Measurements from ENCODE around the gene CCDC97. TPM values are rescaled to one million over a fixed set of nuclear protein-coding genes. Genes with fewer than 3 reads are reported as not detected.

CCDC97 gene
- total RNA-seq, 1 donor from 2014 or later = 30.3 TPM

DNA sequence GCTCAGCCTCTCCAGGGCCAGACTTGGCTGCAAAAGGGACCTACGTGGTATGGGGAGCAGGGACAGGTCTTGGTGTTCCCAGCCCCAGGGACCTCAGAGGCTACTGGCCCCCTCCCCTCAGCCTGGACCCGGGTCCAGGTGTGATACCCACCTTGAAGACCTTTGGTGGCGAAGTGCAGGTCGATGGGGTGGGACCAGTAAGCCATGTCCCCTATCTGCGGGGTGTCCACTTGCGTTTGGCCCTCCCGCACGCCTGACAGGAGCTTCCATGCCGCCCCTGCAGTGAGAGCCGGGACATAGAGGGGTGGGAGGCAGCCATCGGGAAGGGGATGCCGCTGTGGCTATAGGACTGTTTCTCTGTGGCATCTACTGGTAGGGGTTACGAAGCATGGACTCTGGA is 47.8 kb downstream of the CCDC97 start:
- DNase-seq (no peak), ATAC-seq (no peak)
- Histone ChIP-seq H3K4me3 (no peak overlapping the region), H3K36me3 (no peaks in the 10 kb centered on the region), H3K27me3 (ENCODE audit: low read depth) (no peaks in the 10 kb centered on the region), H3K9me3 (no peaks in the 10 kb centered on the region), H3K27ac (no peak overlapping the region), H3K4me1 (peaks cover 40% of the 10 kb centered on the region)
- TF ChIP-seq, protein P1, sequence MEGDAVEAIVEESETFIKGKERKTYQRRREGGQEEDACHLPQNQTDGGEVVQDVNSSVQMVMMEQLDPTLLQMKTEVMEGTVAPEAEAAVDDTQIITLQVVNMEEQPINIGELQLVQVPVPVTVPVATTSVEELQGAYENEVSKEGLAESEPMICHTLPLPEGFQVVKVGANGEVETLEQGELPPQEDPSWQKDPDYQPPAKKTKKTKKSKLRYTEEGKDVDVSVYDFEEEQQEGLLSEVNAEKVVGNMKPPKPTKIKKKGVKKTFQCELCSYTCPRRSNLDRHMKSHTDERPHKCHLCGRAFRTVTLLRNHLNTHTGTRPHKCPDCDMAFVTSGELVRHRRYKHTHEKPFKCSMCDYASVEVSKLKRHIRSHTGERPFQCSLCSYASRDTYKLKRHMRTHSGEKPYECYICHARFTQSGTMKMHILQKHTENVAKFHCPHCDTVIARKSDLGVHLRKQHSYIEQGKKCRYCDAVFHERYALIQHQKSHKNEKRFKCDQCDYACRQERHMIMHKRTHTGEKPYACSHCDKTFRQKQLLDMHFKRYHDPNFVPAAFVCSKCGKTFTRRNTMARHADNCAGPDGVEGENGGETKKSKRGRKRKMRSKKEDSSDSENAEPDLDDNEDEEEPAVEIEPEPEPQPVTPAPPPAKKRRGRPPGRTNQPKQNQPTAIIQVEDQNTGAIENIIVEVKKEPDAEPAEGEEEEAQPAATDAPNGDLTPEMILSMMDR (IDR thresholded peaks at IDR 0.05) = no peak
- intact Hi-C loops (cut with DNase I) = no loop called here

DNA sequence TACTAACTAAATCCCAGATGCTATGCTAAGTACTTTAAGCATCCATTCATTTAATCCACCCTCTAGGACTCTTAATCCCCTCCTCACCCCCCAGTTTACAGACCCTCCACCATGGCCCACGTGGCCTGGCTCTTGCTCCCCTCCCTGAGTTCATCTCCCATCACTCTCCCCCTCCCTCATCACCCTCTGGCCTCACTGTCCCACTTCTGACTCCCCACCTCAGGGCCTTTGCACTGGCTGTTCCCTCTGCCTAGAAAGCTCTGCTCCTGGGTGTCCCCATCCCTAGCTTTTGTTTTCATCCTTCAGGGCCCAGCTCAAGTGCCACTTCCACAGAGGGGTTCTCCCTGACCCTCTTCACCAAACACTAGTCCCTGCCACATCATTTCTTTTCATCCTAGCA is 49.8 kb downstream of the CCDC97 start:
- DNase-seq = no peak
- intact Hi-C loops (cut with DNase I) = no loop called here
- TF ChIP-seq, protein P1 (IDR thresholded peaks at IDR 0.05) = no peak

DNA sequence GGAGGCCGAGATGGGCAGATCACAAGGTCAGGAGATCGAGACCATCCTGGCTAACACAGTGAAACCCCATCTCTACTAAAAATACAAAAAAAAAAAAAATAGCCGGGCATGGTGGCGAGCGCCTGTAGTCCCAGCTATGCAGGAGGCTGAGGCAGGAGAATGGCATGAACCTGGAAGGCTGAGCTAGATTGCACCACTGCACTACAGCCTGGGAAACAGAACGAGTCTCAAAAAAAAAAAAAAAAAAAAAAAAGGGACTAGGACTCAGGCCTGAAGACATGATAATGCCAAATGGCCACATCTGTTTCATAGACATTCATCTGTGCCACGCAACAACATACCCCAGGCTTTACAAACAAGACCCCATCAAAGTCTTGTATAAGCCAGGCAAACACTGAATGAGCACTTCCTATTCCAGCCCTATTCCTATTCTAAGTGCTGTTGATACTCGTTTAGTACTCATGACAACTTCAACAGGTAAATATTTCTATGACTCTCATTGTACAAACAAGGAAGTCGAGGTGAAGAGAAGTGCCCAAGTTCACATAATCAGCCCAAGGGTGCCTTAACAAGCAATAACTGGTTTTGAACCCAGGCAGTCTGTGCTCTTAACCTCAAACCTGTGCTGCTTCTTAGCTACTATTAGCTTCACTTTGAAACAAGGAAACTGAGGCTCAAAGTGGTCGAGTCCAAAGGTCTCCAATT is 52.3 kb downstream of the CCDC97 start:
- Histone ChIP-seq H3K27me3 (ENCODE audit: low read depth) (no peaks in the 10 kb centered on the region), H3K4me3 (no peak overlapping the region), H3K27ac (peak overlapping the region; percentile 98), H3K36me3 (no peaks in the 10 kb centered on the region), H3K4me1 (peaks cover 33% of the 10 kb centered on the region), H3K9me3 (no peaks in the 10 kb centered on the region)
- TF ChIP-seq, protein P1 (IDR thresholded peaks at IDR 0.05) = no peak
- intact Hi-C loops (cut with DNase I) = no loop called here
- ATAC-seq (peak; percentile 41 to 74), DNase-seq (no peak)

More for the DNA sequence above, 49.8 kb downstream of the CCDC97 start:
- no peak overlapping the region for H3K4me3 ChIP-seq
- H3K36me3 ChIP-seq = no peaks in the 10 kb centered on the region
- no peaks in the 10 kb centered on the region for H3K9me3 ChIP-seq
- H3K27ac ChIP-seq = no peak overlapping the region
- no peak for ATAC-seq
- H3K27me3 ChIP-seq (ENCODE audit: low read depth) = no peaks in the 10 kb centered on the region
- peaks cover 42% of the 10 kb centered on the region for H3K4me1 ChIP-seq

- peak overlapping the region; percentile 68 for H3K4me3 ChIP-seq
- no peaks in the 10 kb centered on the region for H3K9me3 ChIP-seq
- H3K27ac ChIP-seq = peak overlapping the region; percentile 98
- peaks cover 40% of the 10 kb centered on the region for H3K4me1 ChIP-seq
- intact Hi-C loops (cut with DNase I) = no loop called here
- DNase-seq (no peak), ATAC-seq (no peak)
- no peaks in the 10 kb centered on the region for H3K27me3 ChIP-seq (ENCODE audit: low read depth)
- no peaks in the 10 kb centered on the region for H3K36me3 ChIP-seq
- TF ChIP-seq, protein P1 (IDR thresholded peaks at IDR 0.05) = no peak
Observed at GRCh38 chr19:41363371-41363752, 53.4 kb downstream of the CCDC97 start.

DNA sequence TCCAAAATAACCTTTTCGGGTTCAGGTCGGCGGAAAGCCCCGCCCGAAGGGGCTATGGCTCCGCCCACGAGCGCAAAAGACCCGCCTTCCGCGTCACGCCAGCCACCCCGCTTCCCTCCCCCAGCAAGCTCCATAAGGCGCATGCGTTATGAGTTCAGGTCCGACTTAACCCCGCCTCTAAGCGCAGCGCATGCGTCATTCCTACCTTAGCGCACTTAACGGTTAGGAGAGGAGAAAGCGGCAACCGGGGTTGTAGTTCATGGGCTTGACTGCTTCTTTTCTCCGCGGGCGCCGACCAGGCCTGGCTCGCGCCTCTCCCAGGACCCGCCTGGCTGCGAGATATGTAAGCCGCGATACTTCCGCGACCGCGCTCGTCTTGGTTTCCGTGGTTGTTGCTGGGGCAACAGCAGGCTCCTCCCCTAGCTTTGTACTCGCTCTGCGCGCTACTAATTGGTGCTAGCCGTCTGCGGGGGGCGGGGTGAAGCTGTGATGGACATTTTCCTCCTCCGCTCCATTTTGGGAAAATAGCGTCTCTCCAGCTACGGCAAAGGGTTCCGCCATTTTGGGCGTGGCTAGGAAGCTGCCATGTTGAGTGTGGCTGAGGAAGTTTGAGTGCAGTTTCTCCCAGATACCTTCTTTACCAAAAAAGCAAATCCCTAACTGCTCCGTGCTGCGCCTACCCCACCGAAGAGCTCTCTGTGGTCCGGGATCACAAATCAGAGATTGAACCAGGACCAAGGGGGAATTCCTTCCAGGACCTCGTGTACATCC is 54.0 kb downstream of the CCDC97 start, which contains the start of gene B9D2:
B9D2 (minus strand) TSS at position 397 of the 771 bp plus-strand sequence. CDS start 630 bp downstream, outside the sequence.
- Histone ChIP-seq H3K27me3 (ENCODE audit: low read depth) (no peaks in the 10 kb centered on the region), H3K27ac (peak within 1 kb of the TSS; percentile 98), H3K36me3 (no peaks in the 10 kb centered on the region), H3K4me3 (peak within 1 kb of the TSS; percentile 68), H3K9me3 (no peaks in the 10 kb centered on the region), H3K4me1 (peaks cover 40% of the 10 kb centered on the region)
- ATAC-seq (peak; percentile 96 to 97), DNase-seq (peak; percentile 99)
- intact Hi-C loops (cut with DNase I) = no loop called here
- TF ChIP-seq, protein P1 (IDR thresholded peaks at IDR 0.05) = no peak
